Measurements from ENCODE around the gene TMEM238L.

Gene TMEM238L

DNA sequence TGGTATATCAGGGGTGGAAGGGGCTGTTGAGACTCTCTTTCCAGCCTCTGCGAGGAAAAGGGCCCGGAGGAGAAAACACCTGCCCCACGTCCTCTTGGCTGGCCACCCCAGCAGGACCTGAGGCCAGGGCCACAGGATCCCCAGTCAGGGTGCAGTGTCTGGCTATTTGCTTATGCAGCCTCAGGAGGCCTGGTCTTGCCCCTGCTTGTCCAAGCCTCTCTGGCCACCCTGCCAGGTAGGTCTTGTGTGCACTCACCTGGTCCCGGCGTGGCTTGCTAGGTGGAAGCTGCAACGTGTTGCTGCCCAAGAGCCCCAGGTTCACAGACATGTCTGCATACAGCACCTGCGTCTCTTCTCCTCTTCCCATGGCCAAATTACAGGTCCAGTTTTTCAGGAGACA, 549 bp downstream of the TMEM238L start:
- no peak for DNase-seq

DNA sequence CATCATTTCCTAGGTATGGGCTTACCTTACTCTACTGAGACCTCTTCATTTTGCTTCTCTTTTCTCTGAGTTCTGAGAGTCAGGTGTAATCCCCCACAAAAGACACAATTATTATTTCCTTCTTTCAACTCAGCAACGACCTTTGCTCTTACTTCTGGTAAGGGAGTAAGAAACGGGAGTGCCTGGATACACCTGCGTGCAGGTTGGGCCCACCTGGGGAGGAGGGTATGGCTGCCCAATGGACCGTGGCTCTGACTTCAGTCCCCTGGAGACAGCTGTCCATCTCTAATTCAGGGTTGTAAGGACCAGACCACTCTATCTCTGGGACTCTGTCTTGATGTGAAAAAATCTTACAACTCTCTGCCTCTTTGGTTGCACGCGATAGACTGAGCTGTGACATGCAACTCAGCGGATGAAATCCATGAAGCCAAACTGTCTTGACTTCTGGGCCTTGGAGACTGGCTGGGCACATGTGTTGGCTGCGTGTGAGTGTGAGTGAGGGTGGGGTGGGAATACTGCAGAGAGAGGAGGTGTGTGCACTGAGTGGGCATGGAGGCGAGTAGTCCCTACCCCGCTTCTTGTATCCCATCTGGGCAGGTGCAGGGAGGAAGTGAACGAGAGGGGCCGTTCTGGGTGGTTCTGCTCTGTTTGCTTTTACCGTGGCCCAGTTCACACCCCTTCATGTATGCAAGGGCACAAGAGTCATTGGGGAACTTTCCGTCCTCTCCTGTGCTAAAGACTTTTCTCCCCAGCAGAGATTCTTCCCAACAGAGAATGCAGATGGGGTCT, 1.2 kb downstream of the TMEM238L start:
- DNase-seq = no peak

DNA sequence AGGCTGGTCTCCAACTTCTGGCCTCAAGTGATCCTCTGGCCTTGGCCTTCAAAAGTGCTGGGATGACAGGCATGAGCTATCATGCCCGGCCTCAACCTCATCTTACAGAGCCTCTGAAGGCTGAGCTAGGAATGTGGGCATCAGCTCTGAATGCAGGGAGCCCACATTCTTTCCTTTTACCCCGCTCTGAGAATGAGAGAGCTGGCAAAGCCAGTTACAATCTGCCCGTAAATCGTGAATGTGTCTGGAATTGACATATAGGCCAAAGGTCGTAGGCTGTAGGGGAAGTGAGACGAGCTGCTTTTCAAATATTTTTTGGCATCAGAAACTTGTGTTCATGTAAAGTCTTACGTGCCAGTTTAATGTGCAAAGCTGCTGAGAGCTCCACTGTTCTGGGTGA, 4.5 kb downstream of the TMEM238L start:
- DNase-seq = no peak

GRCh38 chr17:10798910-10799309, 5.0 kb downstream of the TMEM238L start:
- DNase-seq = no peak

DNA sequence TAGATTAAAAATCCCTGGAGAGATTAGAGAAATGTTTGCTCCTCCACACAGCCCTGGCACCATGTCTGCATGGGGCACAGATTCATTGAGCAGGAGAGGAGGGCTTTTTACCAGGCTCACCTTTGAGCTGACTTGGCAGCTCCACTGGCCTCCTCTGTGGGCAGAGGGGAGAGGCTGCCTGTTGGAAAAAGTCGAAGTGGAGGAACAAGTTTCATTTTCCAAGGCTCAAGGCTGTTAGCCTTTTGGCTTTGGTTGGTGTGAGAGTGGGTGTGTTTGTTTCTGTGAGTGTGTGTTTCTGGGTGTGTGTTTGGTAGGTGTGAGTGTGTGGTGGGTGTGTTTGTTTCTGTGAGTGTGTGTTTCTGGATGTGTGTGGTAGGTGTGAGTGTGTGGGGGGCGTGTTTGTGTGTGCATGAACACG, 5.6 kb downstream of the TMEM238L start:
- DNase-seq = no peak

GRCh38 chr17:10797476-10798328, 6.2 kb downstream of the TMEM238L start:
- no peak for DNase-seq

- DNase-seq = no peak
These were observed 10.1 kb downstream of the TMEM238L start for GRCh38 chr17:10793816-10794215.

GRCh38 chr17:10793256-10793655, 10.6 kb downstream of the TMEM238L start:
- DNase-seq = no peak

DNA sequence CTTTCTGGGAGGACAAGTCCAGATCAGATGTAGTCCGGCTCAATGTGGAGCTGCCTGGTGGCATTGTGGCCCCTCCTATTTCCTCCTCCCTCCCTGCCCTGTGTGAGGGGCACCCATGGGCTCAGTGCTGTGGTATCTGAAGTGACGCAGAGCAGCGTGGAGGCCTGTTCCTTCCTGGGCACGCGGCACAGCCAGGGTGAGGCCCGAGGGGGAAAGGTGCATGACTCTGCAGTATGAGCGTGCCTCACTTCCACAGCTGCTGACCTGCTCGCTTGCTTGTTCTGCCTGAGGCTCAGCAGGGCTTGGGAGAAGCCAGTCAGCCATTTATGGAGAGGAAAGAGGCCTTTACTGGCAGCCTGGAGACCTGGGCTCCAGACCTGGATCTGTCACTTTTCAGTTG, 11.7 kb downstream of the TMEM238L start:
- DNase-seq = peak; percentile 6

- DNase-seq = no peak
These were observed 13.2 kb downstream of the TMEM238L start for GRCh38 chr17:10790491-10791401.

GRCh38 chr17:10789694-10790271, 14.1 kb downstream of the TMEM238L start:
- no peak for DNase-seq

GRCh38 chr17:10787306-10788045, 16.4 kb downstream of the TMEM238L start:
- no peak for DNase-seq

- no peak for DNase-seq
These were observed 18.6 kb downstream of the TMEM238L start for GRCh38 chr17:10785295-10785694.

DNA sequence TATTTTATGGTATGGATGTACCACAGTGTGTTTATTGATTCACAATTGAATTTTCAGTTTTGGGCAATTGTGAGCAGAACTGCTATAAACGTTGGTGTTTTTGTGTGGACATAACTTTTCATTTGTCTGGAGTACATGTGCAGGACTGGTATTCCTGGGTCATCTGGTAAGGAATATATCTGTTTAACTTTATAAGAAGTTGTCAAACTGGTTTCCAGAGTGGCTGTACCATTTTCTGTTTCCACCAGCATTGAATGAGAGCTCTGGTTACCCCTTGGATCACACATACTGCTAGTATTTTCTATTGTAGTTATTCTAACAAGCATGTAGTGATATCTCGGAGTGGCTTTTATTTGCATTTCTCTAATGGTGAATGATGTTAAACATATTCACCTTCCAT, 24.3 kb downstream of the TMEM238L start:
- DNase-seq = no peak

DNA sequence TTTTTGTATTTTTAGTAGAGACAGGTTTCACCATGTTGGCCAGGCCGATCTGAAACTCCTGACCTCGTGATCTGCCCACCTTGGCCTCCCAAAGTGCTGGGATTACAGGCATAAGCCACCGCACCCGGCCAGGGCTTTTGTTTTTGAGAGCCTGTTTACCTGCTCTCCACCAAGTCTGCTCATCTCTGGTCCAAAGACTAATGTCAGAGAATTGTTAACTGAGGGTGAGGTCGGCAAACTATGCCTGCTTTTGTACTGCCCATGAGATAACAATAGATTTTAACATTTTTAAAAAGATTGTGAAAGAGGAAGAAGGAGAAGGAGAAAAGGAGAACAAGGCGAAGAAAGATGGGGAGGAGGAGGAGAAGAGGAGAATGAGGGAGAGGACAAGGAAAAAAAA, 26.0 kb downstream of the TMEM238L start:
- DNase-seq = no peak

DNA sequence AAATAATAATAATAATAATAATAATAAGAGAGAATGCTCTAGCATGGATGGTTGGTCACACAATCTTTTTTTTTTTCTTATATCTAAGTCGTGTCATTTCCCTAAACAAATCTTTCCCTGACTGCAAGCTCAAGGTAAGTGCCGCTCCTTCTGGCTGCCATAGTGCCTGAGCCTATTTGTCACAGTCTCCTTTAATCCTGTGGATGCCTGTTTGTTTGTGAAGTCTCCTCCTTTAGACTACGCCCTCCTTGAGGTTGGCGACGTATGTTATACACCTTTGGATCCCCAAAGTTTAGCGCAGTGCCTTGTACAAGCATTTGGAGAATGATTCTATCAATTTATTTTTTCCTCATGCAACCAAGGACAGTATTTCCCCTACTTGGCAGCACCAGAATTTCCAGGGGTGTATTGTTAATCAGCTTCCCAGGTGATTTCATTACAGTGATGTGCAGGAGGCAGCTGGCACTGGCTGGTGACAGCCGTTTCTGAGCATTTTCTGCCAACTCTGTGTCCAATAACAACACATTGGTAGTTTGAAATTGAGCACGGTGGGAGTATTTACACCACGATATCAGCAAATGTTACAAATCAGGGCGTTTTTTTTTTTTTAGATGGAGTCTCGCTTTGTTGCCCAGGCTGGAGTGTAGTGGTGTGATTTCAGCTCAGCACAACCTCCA, 26.6 kb downstream of the TMEM238L start:
- DNase-seq = no peak

DNA sequence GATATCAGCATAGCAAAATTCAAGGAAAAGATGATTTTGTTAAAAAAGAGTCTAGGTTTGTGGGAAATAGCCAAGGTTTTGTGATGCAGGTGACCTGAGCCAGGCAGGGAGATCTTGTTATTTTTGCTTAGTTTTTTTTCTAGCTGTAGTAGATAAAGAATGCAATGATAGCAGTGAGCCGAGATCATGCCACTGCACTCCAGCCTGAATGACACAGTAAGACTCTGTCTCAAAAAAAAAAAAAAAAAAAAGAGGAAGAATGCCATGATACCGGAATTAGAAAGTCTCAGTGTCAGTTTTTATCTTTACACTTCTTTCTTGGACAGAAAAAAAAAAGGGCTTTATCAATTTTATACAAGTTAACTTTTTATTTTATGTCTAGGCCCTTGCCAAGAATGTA, 27.5 kb downstream of the TMEM238L start:
- DNase-seq = no peak

- no peak for DNase-seq
These were observed 28.1 kb downstream of the TMEM238L start for GRCh38 chr17:10775740-10776356.

GRCh38 chr17:10775058-10775457, 28.8 kb downstream of the TMEM238L start:
- DNase-seq = no peak

DNA sequence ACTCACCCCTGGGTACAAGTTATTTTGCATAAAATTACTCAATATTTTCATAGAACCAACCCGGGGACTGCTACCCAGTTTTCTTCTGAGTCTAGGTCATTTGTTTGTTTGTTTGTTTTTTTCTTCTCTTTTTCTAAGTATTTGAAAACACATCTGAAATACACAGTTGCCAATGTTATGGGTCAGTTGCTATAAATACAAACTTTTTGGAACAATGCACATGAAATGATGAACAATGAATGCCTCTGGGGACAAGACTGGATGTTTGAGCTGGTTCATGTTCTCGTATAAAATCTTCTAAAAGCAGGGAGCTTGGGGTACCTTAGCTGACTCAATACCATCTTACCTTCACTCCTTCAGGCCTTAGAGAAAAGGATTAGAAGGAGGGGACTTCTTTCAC, 30.5 kb downstream of the TMEM238L start:
- DNase-seq = no peak
